Panc1 (cell line): Measurements from ENCODE around the gene CDC42EP4. TPM values are rescaled to one million over a fixed set of nuclear protein-coding genes. Genes with fewer than 3 reads are reported as not detected.
A peak's percentile ranks its signal among the peaks of the same experiment; 100 is the strongest.

Experiments
- ATAC-seq: fragments of 200-7000 bp; cut with Tn5 transposase; 2 replicates; pipeline ENCODE4 v1.9.1; 2020; ENCODE audit warnings: mild to moderate bottlenecking, moderate library complexity
- Bru-seq: library from RNA; stranded (reverse); fragments of 400-500 nt; gene quantifications from one replicate; lab custom pipeline; 2021; lab: Mats Ljungman, UMichigan
- BruChase-seq, 2 experiments: library from RNA; stranded (reverse); fragments of 400-500 nt; gene quantifications; one replicate each; lab custom pipeline; 2021; lab: Mats Ljungman, UMichigan
- BruUV-seq: library from RNA; stranded (reverse); fragments of 400-500 nt; replicated peaks from 2 replicates; lab custom pipeline; 2021; lab: Mats Ljungman, UMichigan
- CTCF ChIA-PET: fragments of 300-600 bp; sonication (Branson Sonifier 250); formaldehyde crosslinking; loops from one replicate; lab custom pipeline; 2022; ENCODE audit warnings: antibody characterized with exemption; lab: Charles Lee
- POLR2A ChIA-PET: fragments of 300-600 bp; sonication (Branson Sonifier 250); formaldehyde crosslinking; loops from one replicate; lab custom pipeline; 2022; ENCODE audit warnings: antibody characterized with exemption; lab: Charles Lee
- DNase-seq: peaks from one replicate; pipeline ENCODE4 v3.0.0-alpha.2; 2010; ENCODE audit warnings: low read depth, low spot score
- H3K27ac ChIP-seq: 2 replicates; pipeline ENCODE4 v1.5.1; 2011; ENCODE audit warnings: mild to moderate bottlenecking, low read length, inconsistent platforms
- H3K27me3 ChIP-seq: fragments of 200-500 bp; sonication (Bioruptor generic); 2 replicates; pipeline ENCODE4 v1.6.0; 2014; ENCODE audit warnings: low read length, inconsistent platforms; ENCODE audit not compliant: control insufficient read depth, insufficient read depth
- H3K36me3 ChIP-seq: fragments of 200-500 bp; sonication (Bioruptor generic); 2 replicates; pipeline ENCODE4 v1.5.1; 2014; ENCODE audit warnings: inconsistent platforms, mild to moderate bottlenecking, low read length, moderate library complexity; ENCODE audit not compliant: control insufficient read depth, insufficient read depth
- H3K4me1 ChIP-seq: 2 replicates; pipeline ENCODE4 v1.5.1; 2011; ENCODE audit warnings: inconsistent platforms, mild to moderate bottlenecking, low read length, moderate library complexity; ENCODE audit not compliant: control insufficient read depth, insufficient read depth
- H3K4me3 ChIP-seq, 2 experiments: 2 replicates each; pipeline ENCODE4 v1.5.1; 2011 to 2012; ENCODE audit warnings: low read depth in 2 of 2, low read length in 2 of 2, mild to moderate bottlenecking in 2 of 2, inconsistent platforms in 1 of 2, moderate library complexity in 1 of 2
- H3K9me3 ChIP-seq: fragments of 200-500 bp; sonication (Bioruptor generic); 2 replicates; pipeline ENCODE4 v1.5.1; 2014; ENCODE audit warnings: low read depth, mild to moderate bottlenecking, inconsistent platforms, low read length, moderate library complexity; ENCODE audit not compliant: control insufficient read depth, insufficient read depth
- CTCF ChIP-seq: fragments of 450-650 bp; IDR thresholded peaks from 2 replicates; pipeline ENCODE4 v1.5.1; 2017; ENCODE audit warnings: mild to moderate bottlenecking
- POLR2AphosphoS5 ChIP-seq: IDR thresholded peaks from 2 replicates; pipeline ENCODE4 v1.6.1; 2012; ENCODE audit warnings: mild to moderate bottlenecking, low read depth, low read length, moderate library complexity
- REST ChIP-seq, 2 experiments: IDR thresholded peaks; 2 replicates each; pipeline ENCODE4 v1.6.1; 2011 to 2012; ENCODE audit warnings: low read depth in 2 of 2, control low read depth in 1 of 2, low read length in 1 of 2, mild to moderate bottlenecking in 1 of 2, moderate library complexity in 1 of 2; ENCODE audit not compliant: insufficient read depth in 1 of 2
- SIN3A ChIP-seq: IDR thresholded peaks from 2 replicates; pipeline ENCODE4 v1.6.1; 2012; ENCODE audit warnings: low read depth, mild to moderate bottlenecking, low read length, moderate library complexity, borderline replicate concordance; ENCODE audit not compliant: insufficient read depth
- TCF7L2 ChIP-seq: IDR thresholded peaks from 2 replicates; pipeline ENCODE4 v1.6.1; 2011; ENCODE audit warnings: mild to moderate bottlenecking, low read depth, low read length, inconsistent platforms
- in situ Hi-C: cut with HindIII; loops from 2 replicates; pipeline ENCODE4 v1.10.0; 2016; ENCODE audit warnings: low sequenced_read_pairs, low pct_unique_long_range_greater_than_20kb
- intact Hi-C: fragments of 100-400 bp; cut with micrococcal nuclease; formaldehyde crosslinking; loops from one replicate; pipeline ENCODE4 v1.10.0; 2022; ENCODE audit not compliant: unreplicated experiment
- long read RNA-seq: library from polyadenylated mRNA; unstranded; transcript quantifications from one replicate; pipeline ENCODE4 v2.0.0, GENCODE V29; 2021; ENCODE audit not compliant: unreplicated experiment
- polyA plus RNA-seq: library from polyadenylated mRNA; unstranded; fragments of >200 nt; gene quantifications from one replicate; pipeline ENCODE4 v1.2.1, GENCODE V29; 2012; ENCODE audit warnings: missing spikeins; ENCODE audit not compliant: insufficient read length
- total RNA-seq: library from RNA; stranded (reverse); gene quantifications from one replicate; pipeline ENCODE4 v1.2.1, GENCODE V29; 2021; ENCODE audit not compliant: unreplicated experiment

CDC42EP4 gene
- total RNA-seq = 65.9 TPM
- 69.7 TPM for polyA plus RNA-seq
- Bru-seq, nascent RNA = percentile 72 among the genes with signal in this experiment
- percentile 83 among the genes with signal in this experiment for BruChase-seq, experiment 1, labeled RNA remaining after a 2-hour chase
- BruChase-seq, experiment 2, labeled RNA remaining after a 6-hour chase = percentile 77 among the genes with signal in this experiment
- long read RNA-seq, transcript CDC42EP4-201 (2 exons, 3,272 nt) = major isoform, 75 of 187 reads
- long read RNA-seq, transcript CDC42EP4-205 (2 exons, 1,022 nt) = minor isoform, 36 of 187 reads
- long read RNA-seq, partial matches to known transcripts = 0 of 187 reads
- long read RNA-seq, other reads (novel, unspliced or antisense) = 76 of 187 reads

DNA sequence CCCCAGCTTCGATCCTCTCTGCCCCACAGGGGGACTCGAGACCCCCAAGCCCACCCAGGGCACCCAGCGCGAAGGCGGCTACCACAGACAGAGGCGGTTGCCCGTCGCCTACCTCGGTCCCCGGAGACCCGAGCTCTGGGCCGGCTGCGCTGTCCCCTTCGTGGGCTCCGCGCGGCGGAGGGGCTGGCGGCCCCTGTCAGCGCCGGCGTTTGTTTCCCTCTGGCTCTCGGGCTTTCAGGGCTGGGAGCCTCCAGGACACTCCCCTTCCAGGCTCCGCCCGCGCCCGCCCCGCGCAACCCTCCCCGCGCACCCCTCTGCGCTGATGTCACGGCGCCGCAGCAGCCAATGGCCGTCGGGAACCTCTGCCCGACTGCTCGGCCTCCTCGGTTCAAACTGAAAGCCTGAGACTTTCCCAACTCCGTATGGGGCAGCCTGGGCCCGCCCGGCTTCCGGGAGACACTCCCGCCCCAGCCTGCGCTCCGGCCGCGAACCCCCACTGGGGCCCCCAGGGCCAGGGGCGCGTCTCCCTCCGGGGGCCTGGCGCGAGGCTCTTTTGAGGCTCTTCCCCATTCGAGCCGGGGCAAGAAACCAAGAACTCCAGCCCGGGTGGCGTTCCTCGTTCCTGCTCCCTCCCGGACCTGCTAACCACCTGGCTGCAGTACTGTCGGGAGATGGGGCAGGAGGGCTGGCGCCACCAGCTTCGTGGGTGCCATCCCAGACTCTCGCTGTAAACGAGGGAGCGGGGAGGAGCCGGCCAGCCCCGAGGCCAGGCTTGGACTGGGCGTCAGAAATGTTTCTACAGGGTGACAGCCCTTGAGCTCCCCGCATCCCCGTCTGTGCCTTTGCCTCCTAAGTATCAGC is at the start of gene CDC42EP4:
CDC42EP4 (minus strand) TSS at position 221 of the 861 bp plus-strand sequence. CDS start 25,501 bp downstream, outside the sequence.
- in situ Hi-C loops (no loop called here), intact Hi-C loops (no loop called here)
- peaks cover 4% of the 10 kb centered on the region; the same call in 1 of the 2 replicates for H3K36me3 ChIP-seq
- peak within 1 kb of the TSS; percentile 90 for H3K4me3 ChIP-seq
- no peak for DNase-seq
- ATAC-seq = peak; percentile 92
- H3K27ac ChIP-seq = peak within 1 kb of the TSS; percentile 87
- H3K27me3 ChIP-seq = no peaks in the 10 kb centered on the region
- TF ChIP-seq POLR2AphosphoS5 (peak; percentile 77), TCF7L2 (no peak), SIN3A (peak; percentile 85)
- ChIA-PET POLR2A (interaction anchor here (1.1 kb wide), 1 partner anchor 58 kb away, joined by 3 read pairs; no protein-coding TSS in a partner anchor), CTCF (interaction anchor here (0.5 to 5.7 kb wide), 5 partner anchors 20 to 891 kb away, joined by 3 to 34 read pairs (median 5); no protein-coding TSS in a partner anchor)
- H3K9me3 ChIP-seq = no peaks in the 10 kb centered on the region
- no TSS peak for BruUV-seq
- H3K4me1 ChIP-seq = peaks cover 25% of the 10 kb centered on the region

DNA sequence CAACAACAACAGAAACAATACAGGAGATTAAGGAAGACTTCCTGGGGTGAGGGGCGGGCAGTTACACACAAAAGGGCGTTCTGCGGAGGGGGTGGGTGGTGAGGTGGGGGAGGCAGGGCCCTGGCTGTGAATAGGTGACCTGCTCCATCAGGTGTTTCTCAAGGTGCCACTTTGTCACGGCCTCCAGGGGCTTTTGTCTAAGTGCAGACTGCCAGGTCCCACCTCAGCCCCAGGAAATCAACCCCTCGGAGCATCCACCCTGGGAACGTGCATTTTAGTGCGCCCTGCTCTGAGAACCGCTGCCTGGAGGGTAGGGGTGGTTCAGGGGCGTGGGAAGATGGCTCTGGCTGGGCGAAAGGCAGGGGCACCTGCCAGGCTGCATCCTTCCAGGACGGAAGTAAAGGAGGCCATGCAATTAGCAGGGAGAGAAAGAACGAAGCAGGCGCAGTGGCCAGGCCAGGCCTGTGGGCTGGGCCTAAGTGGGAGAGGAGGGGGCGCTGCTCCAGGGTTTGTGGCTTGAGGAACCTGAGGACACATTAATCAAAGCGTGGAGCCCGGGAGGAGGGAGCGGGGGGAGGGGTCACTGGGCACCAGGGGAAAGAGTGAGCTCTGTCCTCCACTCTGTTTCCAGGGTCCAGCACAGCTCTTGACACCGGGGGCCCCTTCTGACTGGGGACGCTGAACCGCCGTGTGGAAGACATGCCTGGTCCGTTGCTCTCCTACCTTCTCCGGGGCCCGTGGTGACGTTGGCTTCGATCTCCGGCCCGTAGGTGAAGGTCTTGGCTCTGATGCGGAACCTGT is 49.4 kb upstream of the CDC42EP4 start:
- H3K36me3 ChIP-seq = no peaks in the 10 kb centered on the region
- no TSS peak for BruUV-seq
- ATAC-seq (no peak), DNase-seq (no peak)
- H3K27ac ChIP-seq = no peak overlapping the region
- H3K4me3 ChIP-seq = no peak overlapping the region
- no peak for TF ChIP-seq POLR2AphosphoS5
- no peak for TF ChIP-seq REST (IDR thresholded peaks at IDR 0.05; ENCODE audit: insufficient read depth in 1 of 2, low read depth in 2 of 2, low read length in 1 of 2)
- no peak for TF ChIP-seq TCF7L2
- no peak for TF ChIP-seq CTCF
- no peak for TF ChIP-seq SIN3A
- POLR2A ChIA-PET = no interaction called here
- H3K4me1 ChIP-seq = no peaks in the 10 kb centered on the region
- H3K27me3 ChIP-seq = no peaks in the 10 kb centered on the region
- intact Hi-C loops (no loop called here), in situ Hi-C loops (no loop called here)
- no peaks in the 10 kb centered on the region for H3K9me3 ChIP-seq
- CTCF ChIA-PET = interaction anchor here (0.7 kb wide), 1 partner anchor 85 kb away, joined by 12 read pairs; no protein-coding TSS in a partner anchor
